ENCODE results near the gene SAMD4A.
"Not testable (repeated sequence)": the region's sequence is repeated elsewhere in the genome, so short reads cannot be mapped to it uniquely, and the experiment has no call there.

SAMD4A gene

DNA sequence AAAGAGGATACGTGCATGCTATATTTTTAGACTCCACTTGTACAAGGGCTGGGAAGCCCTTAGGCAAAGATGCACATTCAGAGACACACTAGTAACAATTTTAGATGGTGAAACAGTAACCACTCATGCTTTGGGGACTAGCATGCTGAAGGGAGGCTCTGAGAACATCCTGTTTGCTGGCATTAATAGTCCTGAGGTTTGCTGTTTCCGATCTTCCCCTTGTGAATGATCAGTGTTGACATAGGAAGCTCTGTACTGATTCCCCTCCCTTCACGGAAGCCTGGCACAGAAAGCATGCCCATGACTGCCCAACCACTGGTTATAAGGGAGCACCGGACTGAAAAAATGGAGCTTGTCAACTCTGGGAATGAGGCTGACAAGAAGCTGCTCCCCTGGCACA, 171.1 kb downstream of the SAMD4A start:
- DNase-seq: no peak

DNA sequence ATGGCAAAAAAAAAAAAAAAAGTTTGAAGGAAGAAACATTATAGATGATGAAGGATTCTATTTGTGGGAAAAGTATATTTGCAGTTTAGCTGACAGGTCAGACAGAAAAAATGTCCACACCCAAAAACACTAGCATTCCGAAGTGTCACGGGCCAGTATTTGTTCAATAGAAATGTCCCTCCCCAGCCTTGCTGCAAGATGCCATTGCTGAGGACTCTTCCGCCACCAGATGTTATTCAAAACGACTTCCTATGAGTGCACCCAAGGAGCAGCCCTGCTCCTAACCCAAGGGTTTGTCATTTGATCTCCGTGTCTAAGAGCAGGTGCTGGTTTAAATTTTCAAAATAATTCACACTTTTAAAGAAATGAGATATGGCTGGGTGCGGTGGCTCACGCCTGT, 172.6 kb downstream of the SAMD4A start:
- no peak for DNase-seq

- no peak for DNase-seq
These were observed 175.8 kb downstream of the SAMD4A start for GRCh38 chr14:54742492-54743350.

- no peak for DNase-seq
These were observed 176.5 kb downstream of the SAMD4A start for GRCh38 chr14:54743382-54743781.

GRCh38 chr14:54746019-54746418, 179.1 kb downstream of the SAMD4A start:
- no peak for DNase-seq

DNA sequence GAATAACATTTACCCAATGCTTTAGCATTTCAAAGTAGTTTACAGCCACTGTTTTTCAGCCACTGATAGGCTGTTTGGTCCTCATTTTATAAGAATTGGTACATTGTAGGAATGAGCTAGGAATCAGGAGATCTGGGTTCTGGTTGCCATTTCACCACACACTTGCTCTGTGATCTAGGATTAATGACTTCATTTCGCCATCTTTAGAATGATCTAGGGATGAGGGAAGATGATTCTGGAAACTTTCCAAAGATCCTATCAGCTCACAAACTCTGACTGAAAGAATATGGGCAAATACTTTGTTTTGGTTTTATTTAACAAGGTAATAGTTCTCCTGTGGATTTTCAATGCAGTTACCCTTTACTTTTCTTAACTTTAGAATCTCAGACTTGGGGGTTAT, 180.7 kb downstream of the SAMD4A start:
- DNase-seq: no peak

GRCh38 chr14:54749180-54749579, 182.3 kb downstream of the SAMD4A start:
- no peak for DNase-seq

- DNase-seq: no peak
These were observed 182.8 kb downstream of the SAMD4A start for GRCh38 chr14:54749727-54750126.

GRCh38 chr14:54752611-54753010, 185.7 kb downstream of the SAMD4A start:
- DNase-seq: not testable (repeated sequence)

- DNase-seq: not testable (repeated sequence)
These were observed 186.5 kb downstream of the SAMD4A start for GRCh38 chr14:54753396-54753795.

DNA sequence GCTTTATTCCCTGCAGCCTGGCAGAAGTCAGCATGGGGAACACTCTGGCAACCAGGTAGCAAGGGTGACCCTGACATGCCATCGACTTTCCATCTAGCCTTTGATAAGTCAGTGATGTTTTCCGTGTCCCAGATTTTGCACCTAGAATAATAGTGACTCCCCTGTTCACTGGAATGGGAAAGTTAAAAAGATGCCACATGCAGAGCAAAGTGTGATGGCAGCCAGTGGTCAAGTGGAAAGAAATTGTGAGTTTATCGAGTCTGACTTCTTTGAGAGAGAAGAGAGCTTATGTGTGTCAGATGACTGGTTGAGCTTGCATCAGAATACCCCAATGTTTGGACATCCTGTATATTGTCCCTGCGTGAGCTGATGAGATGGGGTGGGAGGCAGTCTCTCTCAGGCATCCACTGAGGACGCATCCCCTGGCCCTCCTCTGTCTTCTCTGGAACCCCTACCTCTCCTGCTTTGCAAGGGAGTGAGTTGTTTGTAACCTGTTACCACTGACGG, 187.2 kb downstream of the SAMD4A start:
- no peak for DNase-seq

GRCh38 chr14:54754623-54755386, 187.9 kb downstream of the SAMD4A start:
- no peak for DNase-seq

GRCh38 chr14:54756656-54757392, 189.9 kb downstream of the SAMD4A start:
- DNase-seq: no peak

- no peak for DNase-seq
These were observed 191.1 kb downstream of the SAMD4A start for GRCh38 chr14:54758041-54758440.

- DNase-seq: no peak
These were observed 193.2 kb downstream of the SAMD4A start for GRCh38 chr14:54759982-54760585.

DNA sequence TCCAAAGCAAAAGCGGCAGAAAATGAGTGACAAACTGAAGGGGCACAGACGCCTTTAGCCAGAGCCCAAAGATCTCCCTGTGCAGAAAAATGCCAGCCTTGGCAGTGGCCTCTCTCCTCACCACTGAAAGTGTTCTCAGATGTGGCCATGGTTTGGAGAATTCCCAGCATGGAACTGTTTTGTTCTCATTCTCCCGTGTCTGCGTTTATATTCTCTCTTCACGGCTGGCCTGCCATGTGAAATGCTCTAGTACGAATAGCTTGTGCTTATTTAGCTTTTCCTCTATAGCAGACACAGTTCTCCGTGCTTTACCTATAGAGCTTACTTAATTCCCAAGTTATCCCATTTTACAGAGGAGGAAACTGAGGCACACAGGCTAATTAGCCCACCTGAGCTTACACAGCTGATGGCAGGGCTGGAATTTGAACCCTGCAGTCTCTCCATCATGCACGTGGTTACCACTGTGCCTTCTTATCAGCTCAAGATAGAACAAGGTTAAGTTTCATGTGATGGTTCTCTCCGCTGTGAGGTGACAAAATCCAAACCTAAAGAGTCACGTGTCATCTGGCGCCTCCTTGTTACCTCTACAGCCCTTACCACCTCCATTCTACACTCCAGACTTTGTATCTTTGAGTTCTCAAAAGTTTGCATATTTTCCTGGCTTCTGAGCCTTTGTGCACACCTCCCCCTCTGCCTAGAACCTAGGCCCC, 194.1 kb downstream of the SAMD4A start:
- no peak for DNase-seq

- DNase-seq: no peak
These were observed 194.9 kb downstream of the SAMD4A start for GRCh38 chr14:54761835-54762234.

DNA sequence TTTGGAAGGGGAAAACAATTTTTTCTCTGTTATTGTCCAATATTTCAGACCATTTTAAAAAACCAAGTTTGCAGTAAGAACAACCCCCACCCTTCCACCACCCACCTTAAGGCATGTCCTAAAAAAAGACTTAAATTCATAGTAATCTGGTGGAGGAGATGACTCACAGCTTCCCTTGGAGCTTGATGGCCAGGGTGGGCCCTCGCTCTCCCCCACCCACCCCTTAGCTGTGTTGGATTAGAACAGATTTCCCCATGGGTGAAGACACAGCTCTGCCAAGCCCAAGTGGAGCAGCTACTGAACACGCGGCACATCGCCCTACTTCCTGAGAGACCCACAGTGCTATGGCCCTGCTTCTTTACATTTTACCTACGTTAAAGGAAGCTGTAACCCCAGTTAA, 195.4 kb downstream of the SAMD4A start:
- no peak for DNase-seq

- no peak for DNase-seq
These were observed 196.8 kb downstream of the SAMD4A start for GRCh38 chr14:54763761-54764160.

- no peak for DNase-seq
These were observed 199.6 kb downstream of the SAMD4A start for GRCh38 chr14:54766276-54767138.

GRCh38 chr14:54767139-54767431, 200.2 kb downstream of the SAMD4A start:
- DNase-seq: no peak
